KOPT-K1 (cell line): Measurements from ENCODE around the gene DICER1.

Experiments used
- H3K27ac ChIP-seq: fragments of 200-600 bp; sonication (generic); 2 replicates; pipeline ENCODE4 v1.5.1; 2016; ENCODE audit warnings: antibody characterized with exemption, mild to moderate bottlenecking, low read depth, low read length; ENCODE audit not compliant: poor library complexity, severe bottlenecking
- H3K36me3 ChIP-seq: fragments of 200-600 bp; sonication (generic); 2 replicates; pipeline ENCODE4 v1.5.1; 2017; ENCODE audit warnings: antibody characterized with exemption, mild to moderate bottlenecking, low read length, moderate library complexity; ENCODE audit not compliant: insufficient read depth
- H3K9me3 ChIP-seq: fragments of 200-600 bp; sonication (generic); 2 replicates; pipeline ENCODE4 v1.5.1; 2017; ENCODE audit warnings: antibody characterized with exemption, low read length, mild to moderate bottlenecking; ENCODE audit not compliant: insufficient read depth, poor library complexity, severe bottlenecking

DICER1 gene

GRCh38 chr14:95130549-95130948 lies 26.8 kb downstream of the DICER1 start:
- H3K9me3 ChIP-seq: no peaks in the 10 kb centered on the region
- H3K36me3 ChIP-seq: peaks cover 70% of the 10 kb centered on the region
- no peak overlapping the region for H3K27ac ChIP-seq

- Histone ChIP-seq H3K36me3 (peaks cover 82% of the 10 kb centered on the region), H3K9me3 (no peaks in the 10 kb centered on the region), H3K27ac (no peak overlapping the region)
Observed at GRCh38 chr14:95128140-95128539, 29.2 kb downstream of the DICER1 start.

- H3K36me3 ChIP-seq: peaks cover 82% of the 10 kb centered on the region
- no peak overlapping the region for H3K27ac ChIP-seq
- H3K9me3 ChIP-seq: no peaks in the 10 kb centered on the region
Observed at GRCh38 chr14:95127531-95127911, 29.8 kb downstream of the DICER1 start.

- H3K36me3 ChIP-seq: peaks cover 82% of the 10 kb centered on the region
- H3K27ac ChIP-seq: no peak overlapping the region
- H3K9me3 ChIP-seq: no peaks in the 10 kb centered on the region
Observed at GRCh38 chr14:95126906-95127530, 30.3 kb downstream of the DICER1 start.

GRCh38 chr14:95125915-95126314 lies 31.4 kb downstream of the DICER1 start:
- H3K9me3 ChIP-seq: no peaks in the 10 kb centered on the region
- H3K36me3 ChIP-seq: peaks cover 82% of the 10 kb centered on the region
- H3K27ac ChIP-seq: no peak overlapping the region

- no peaks in the 10 kb centered on the region for H3K9me3 ChIP-seq
- H3K27ac ChIP-seq: no peak overlapping the region
- H3K36me3 ChIP-seq: peaks cover 82% of the 10 kb centered on the region
Observed at GRCh38 chr14:95125221-95125620, 32.1 kb downstream of the DICER1 start.

GRCh38 chr14:95123891-95124579 lies 33.3 kb downstream of the DICER1 start:
- Histone ChIP-seq H3K9me3 (no peaks in the 10 kb centered on the region), H3K36me3 (peaks cover 84% of the 10 kb centered on the region), H3K27ac (no peak overlapping the region)

GRCh38 chr14:95122621-95122945 lies 34.7 kb downstream of the DICER1 start:
- H3K36me3 ChIP-seq: peaks cover 86% of the 10 kb centered on the region
- H3K27ac ChIP-seq: no peak overlapping the region
- no peaks in the 10 kb centered on the region for H3K9me3 ChIP-seq

- Histone ChIP-seq H3K27ac (no peak overlapping the region), H3K9me3 (no peaks in the 10 kb centered on the region), H3K36me3 (peaks cover 91% of the 10 kb centered on the region)
Observed at GRCh38 chr14:95121911-95122620, 35.3 kb downstream of the DICER1 start.

GRCh38 chr14:95119336-95119735 lies 38.0 kb downstream of the DICER1 start:
- no peak overlapping the region for H3K27ac ChIP-seq
- no peaks in the 10 kb centered on the region for H3K9me3 ChIP-seq
- H3K36me3 ChIP-seq: peaks cover 96% of the 10 kb centered on the region

- H3K27ac ChIP-seq: no peak overlapping the region
- peaks cover 96% of the 10 kb centered on the region for H3K36me3 ChIP-seq
- no peaks in the 10 kb centered on the region for H3K9me3 ChIP-seq
Observed at GRCh38 chr14:95117937-95118721, 39.2 kb downstream of the DICER1 start.

- H3K9me3 ChIP-seq: no peaks in the 10 kb centered on the region
- H3K36me3 ChIP-seq: peaks cover 99% of the 10 kb centered on the region
- H3K27ac ChIP-seq: no peak overlapping the region
Observed at GRCh38 chr14:95113476-95113875, 43.9 kb downstream of the DICER1 start.

- H3K36me3 ChIP-seq: peaks cover 98% of the 10 kb centered on the region
- no peaks in the 10 kb centered on the region for H3K9me3 ChIP-seq
- H3K27ac ChIP-seq: no peak overlapping the region
Observed at GRCh38 chr14:95111507-95112164, 45.7 kb downstream of the DICER1 start.

GRCh38 chr14:95110178-95110577 lies 47.2 kb downstream of the DICER1 start:
- Histone ChIP-seq H3K36me3 (peaks cover 96% of the 10 kb centered on the region), H3K27ac (no peak overlapping the region), H3K9me3 (no peaks in the 10 kb centered on the region)

GRCh38 chr14:95107711-95108110 lies 49.6 kb downstream of the DICER1 start:
- Histone ChIP-seq H3K9me3 (no peaks in the 10 kb centered on the region), H3K36me3 (peaks cover 96% of the 10 kb centered on the region), H3K27ac (no peak overlapping the region)
